Measurements from ENCODE around the gene SPON1. TPM values are rescaled to one million over a fixed set of nuclear protein-coding genes. Genes with fewer than 3 reads are reported as not detected.

The SPON1 gene
- total RNA-seq, 1 experiment from 2014 or later: 46.9 TPM

DNA sequence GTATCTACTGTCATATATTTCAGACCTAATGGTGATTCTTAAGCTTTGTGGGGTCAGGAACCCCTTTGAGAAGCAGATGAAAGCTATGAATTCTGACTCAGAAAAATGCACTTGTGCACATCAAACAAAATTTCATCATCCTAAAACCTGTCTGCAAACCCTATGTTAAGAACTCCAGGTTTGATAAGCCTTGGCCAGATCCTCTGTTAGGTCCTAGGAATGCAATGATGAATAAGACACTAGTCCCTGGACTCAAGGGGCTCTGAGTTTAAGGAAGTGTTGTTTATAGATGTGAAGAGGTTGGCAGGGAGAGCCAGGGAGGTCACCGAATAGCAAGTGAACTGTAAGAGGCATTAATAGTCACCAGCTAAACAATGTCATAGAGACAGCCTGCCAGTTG, 103.2 kb downstream of the SPON1 start:
- CTCF ChIA-PET: no interaction called here

GRCh38 chr11:14067686-14068085, 105.2 kb downstream of the SPON1 start:
- no peak for TF ChIP-seq CTCF (IDR thresholded peaks at IDR 0.05; ENCODE audit: insufficient read depth in 1 of 2, low read depth in 1 of 2, low read length in 1 of 2, severe bottlenecking in 1 of 2, unreplicated experiment in 1 of 2)
- no peaks in the 10 kb centered on the region for H3K36me3 Mint-ChIP-seq (ENCODE audit: insufficient read depth, unreplicated experiment)
- CTCF ChIA-PET: no interaction called here

More for the DNA sequence above, 103.2 kb downstream of the SPON1 start:
- Mint-ChIP-seq H3K36me3 (ENCODE audit: insufficient read depth, unreplicated experiment) (no peaks in the 10 kb centered on the region), H3K27me3 (ENCODE audit: insufficient read depth, unreplicated experiment) (no peaks in the 10 kb centered on the region), H3K4me1 (ENCODE audit: low read depth, unreplicated experiment) (no peaks in the 10 kb centered on the region), H3K9me3 (ENCODE audit: unreplicated experiment) (no peaks in the 10 kb centered on the region), H3K27ac (ENCODE audit: unreplicated experiment) (no peak overlapping the region), H3K4me3 (ENCODE audit: unreplicated experiment) (no peak overlapping the region)
- H3K4me1 ChIP-seq: no peaks in the 10 kb centered on the region; the same call in 1 of the 2 replicates
- H3K27me3 ChIP-seq (replicated peaks; ENCODE audit: control insufficient read depth, insufficient read depth, low read length): no peaks in the 10 kb centered on the region
- intact Hi-C loops (cut with micrococcal nuclease; ENCODE audit: unreplicated experiment): no loop called here
- no peaks in the 10 kb centered on the region for H3K9me3 ChIP-seq
- TF ChIP-seq CTCF (IDR thresholded peaks at IDR 0.05; ENCODE audit: insufficient read depth in 1 of 2, low read depth in 1 of 2, low read length in 1 of 2, severe bottlenecking in 1 of 2, unreplicated experiment in 1 of 2): no peak
- no peak overlapping the region for H3K4me3 ChIP-seq (ENCODE audit: low read depth, low read length)
- no peaks in the 10 kb centered on the region for H3K36me3 ChIP-seq (ENCODE audit: control insufficient read depth, insufficient read depth, low read length)
- POLR2A ChIA-PET: no interaction called here
- DNase-seq: no peak
- BruUV-seq (replicated peaks): no TSS peak

DNA sequence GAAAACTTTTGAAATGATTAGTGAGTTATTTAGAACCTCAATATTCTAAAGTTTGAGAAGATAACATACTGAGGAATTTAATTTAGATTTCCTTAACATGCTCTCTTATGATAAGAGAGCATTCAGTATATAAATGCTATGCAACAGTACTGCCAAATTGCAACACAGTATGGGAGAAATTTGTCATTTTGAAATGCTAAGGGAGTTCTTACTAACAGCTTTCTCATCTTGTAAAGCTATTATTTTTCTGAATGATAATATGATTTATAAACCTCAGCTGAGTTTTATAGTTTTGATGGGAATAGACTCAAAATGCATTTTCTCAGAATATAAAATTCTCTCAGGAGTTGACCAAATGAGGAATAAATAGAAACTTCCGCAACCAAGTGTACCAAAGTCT, 108.4 kb downstream of the SPON1 start:
- Histone ChIP-seq H3K4me1 (no peaks in the 10 kb centered on the region; the same call in 1 of the 2 replicates), H3K27me3 (replicated peaks; ENCODE audit: control insufficient read depth, insufficient read depth, low read length) (no peaks in the 10 kb centered on the region), H3K36me3 (ENCODE audit: control insufficient read depth, insufficient read depth, low read length) (no peaks in the 10 kb centered on the region), H3K9me3 (no peaks in the 10 kb centered on the region), H3K4me3 (ENCODE audit: low read depth, low read length) (no peak overlapping the region)
- H3K27me3 Mint-ChIP-seq (ENCODE audit: insufficient read depth, unreplicated experiment): no peaks in the 10 kb centered on the region
- no peak overlapping the region for H3K27ac Mint-ChIP-seq (ENCODE audit: unreplicated experiment)
- POLR2A ChIA-PET: no interaction called here
- intact Hi-C loops (cut with micrococcal nuclease; ENCODE audit: unreplicated experiment): no loop called here
- TF ChIP-seq CTCF (IDR thresholded peaks at IDR 0.05; ENCODE audit: insufficient read depth in 1 of 2, low read depth in 1 of 2, low read length in 1 of 2, severe bottlenecking in 1 of 2, unreplicated experiment in 1 of 2): no peak
- H3K4me3 Mint-ChIP-seq (ENCODE audit: unreplicated experiment): no peak overlapping the region
- H3K4me1 Mint-ChIP-seq (ENCODE audit: low read depth, unreplicated experiment): no peaks in the 10 kb centered on the region
- no peak for DNase-seq
- no peaks in the 10 kb centered on the region for H3K36me3 Mint-ChIP-seq (ENCODE audit: insufficient read depth, unreplicated experiment)
- CTCF ChIA-PET: no interaction called here
- H3K9me3 Mint-ChIP-seq (ENCODE audit: unreplicated experiment): no peaks in the 10 kb centered on the region
- no TSS peak for BruUV-seq (replicated peaks)

More at GRCh38 chr11:14067686-14068085, 105.2 kb downstream of the SPON1 start:
- Histone ChIP-seq H3K4me3 (ENCODE audit: low read depth, low read length) (no peak overlapping the region), H3K27me3 (replicated peaks; ENCODE audit: control insufficient read depth, insufficient read depth, low read length) (no peaks in the 10 kb centered on the region), H3K36me3 (ENCODE audit: control insufficient read depth, insufficient read depth, low read length) (no peaks in the 10 kb centered on the region), H3K4me1 (no peaks in the 10 kb centered on the region; the same call in 1 of the 2 replicates), H3K9me3 (no peaks in the 10 kb centered on the region)
- Mint-ChIP-seq H3K27me3 (ENCODE audit: insufficient read depth, unreplicated experiment) (no peaks in the 10 kb centered on the region), H3K4me1 (ENCODE audit: low read depth, unreplicated experiment) (no peaks in the 10 kb centered on the region), H3K9me3 (ENCODE audit: unreplicated experiment) (no peaks in the 10 kb centered on the region), H3K27ac (ENCODE audit: unreplicated experiment) (no peak overlapping the region), H3K4me3 (ENCODE audit: unreplicated experiment) (no peak overlapping the region)
- POLR2A ChIA-PET: no interaction called here
- no peak for DNase-seq
- no TSS peak for BruUV-seq (replicated peaks)
- intact Hi-C loops (cut with micrococcal nuclease; ENCODE audit: unreplicated experiment): no loop called here
